Hepatocyte (in vitro differentiated cells): ENCODE results near the gene AFAP1L2. TPM values are rescaled to one million over a fixed set of nuclear protein-coding genes. Genes with fewer than 3 reads are reported as not detected.

ENCODE experiments used
- DNase-seq: peaks from one replicate; pipeline ENCODE4 v3.0.0-alpha.2; 2016; ENCODE audit warnings: low spot score
- H2AFZ ChIP-seq: fragments of 200-600 bp; sonication (generic); 2 replicates; pipeline ENCODE4 v1.6.0; 2016; ENCODE audit warnings: antibody characterized with exemption, mild to moderate bottlenecking
- H3K27ac ChIP-seq: fragments of 200-600 bp; sonication (generic); 2 replicates; pipeline ENCODE4 v1.5.1; 2016; ENCODE audit warnings: mild to moderate bottlenecking
- H3K27me3 ChIP-seq: fragments of 200-600 bp; sonication (generic); 2 replicates; pipeline ENCODE4 v1.6.1; 2016
- H3K36me3 ChIP-seq: fragments of 200-600 bp; sonication (generic); replicated peaks from 2 replicates; pipeline ENCODE4 v1.5.1; 2016; ENCODE audit warnings: low read depth; ENCODE audit not compliant: insufficient read depth
- H3K4me1 ChIP-seq: fragments of 200-600 bp; sonication (generic); 2 replicates; pipeline ENCODE4 v1.5.1; 2016; ENCODE audit warnings: mild to moderate bottlenecking, moderate library complexity; ENCODE audit not compliant: insufficient read depth
- H3K4me2 ChIP-seq: fragments of 200-600 bp; sonication (generic); 2 replicates; pipeline ENCODE4 v1.6.0; 2016
- H3K4me3 ChIP-seq: fragments of 200-600 bp; sonication (generic); 2 replicates; pipeline ENCODE4 v1.5.1; 2016; ENCODE audit warnings: mild to moderate bottlenecking
- H3K79me2 ChIP-seq: fragments of 200-600 bp; sonication (generic); 2 replicates; pipeline ENCODE4 v1.6.0; 2017; ENCODE audit warnings: mild to moderate bottlenecking
- H3K9me2 ChIP-seq: fragments of 200-600 bp; sonication (generic); replicated peaks from 2 replicates; pipeline ENCODE4 v1.6.0; 2017; ENCODE audit warnings: mild to moderate bottlenecking; ENCODE audit not compliant: insufficient read depth
- H3K9me3 ChIP-seq: fragments of 200-600 bp; sonication (generic); 2 replicates; pipeline ENCODE4 v1.5.1; 2016; ENCODE audit warnings: low read depth, mild to moderate bottlenecking
- H4K20me1 ChIP-seq: fragments of 200-600 bp; sonication (generic); 2 replicates; pipeline ENCODE4 v1.6.0; 2016; ENCODE audit warnings: mild to moderate bottlenecking; ENCODE audit not compliant: insufficient read depth, poor library complexity, severe bottlenecking
- EZH2 ChIP-seq: fragments of 200-600 bp; sonication (generic); IDR thresholded peaks from 2 replicates; pipeline ENCODE4 v1.6.1; 2016; ENCODE audit warnings: antibody characterized with exemption, mild to moderate bottlenecking, borderline replicate concordance
- EZH2phosphoT487 ChIP-seq: fragments of 200-600 bp; sonication (generic); IDR thresholded peaks from one replicate; pipeline ENCODE4 v1.6.1; 2018; ENCODE audit warnings: antibody characterized with exemption, mild to moderate bottlenecking, low read depth, moderate library complexity; ENCODE audit not compliant: unreplicated experiment, severe bottlenecking
- WGBS: methylation state at CpG from one replicate; pipeline ENCODE4 v1.1.6; 2016; ENCODE audit warnings: low lambda C conversion rate; ENCODE audit errors: missing lambda C conversion rate; 5-methylcytosine and 5-hydroxymethylcytosine counted together
- polyA plus RNA-seq: library from polyadenylated mRNA; unstranded; fragments of >200 nt; fragmentation: Nextera tagmentation; extraction: Ambion mirVana; gene quantifications from 2 replicates; pipeline ENCODE4 v1.2.1, GENCODE V29; 2016
- total RNA-seq: library from RNA; depleted of rRNA; stranded (reverse); fragments of >200 nt; gene quantifications from 2 replicates; pipeline ENCODE4 v1.2.3, GENCODE V29; 2014
- TF ChIP-seq, protein P1 (sequence below): fragments of 200-600 bp; sonication (generic); IDR thresholded peaks from 2 replicates; pipeline ENCODE4 v1.5.1; 2016; ENCODE audit warnings: antibody characterized with exemption, mild to moderate bottlenecking; ENCODE audit not compliant: poor library complexity

The AFAP1L2 gene, protein sequence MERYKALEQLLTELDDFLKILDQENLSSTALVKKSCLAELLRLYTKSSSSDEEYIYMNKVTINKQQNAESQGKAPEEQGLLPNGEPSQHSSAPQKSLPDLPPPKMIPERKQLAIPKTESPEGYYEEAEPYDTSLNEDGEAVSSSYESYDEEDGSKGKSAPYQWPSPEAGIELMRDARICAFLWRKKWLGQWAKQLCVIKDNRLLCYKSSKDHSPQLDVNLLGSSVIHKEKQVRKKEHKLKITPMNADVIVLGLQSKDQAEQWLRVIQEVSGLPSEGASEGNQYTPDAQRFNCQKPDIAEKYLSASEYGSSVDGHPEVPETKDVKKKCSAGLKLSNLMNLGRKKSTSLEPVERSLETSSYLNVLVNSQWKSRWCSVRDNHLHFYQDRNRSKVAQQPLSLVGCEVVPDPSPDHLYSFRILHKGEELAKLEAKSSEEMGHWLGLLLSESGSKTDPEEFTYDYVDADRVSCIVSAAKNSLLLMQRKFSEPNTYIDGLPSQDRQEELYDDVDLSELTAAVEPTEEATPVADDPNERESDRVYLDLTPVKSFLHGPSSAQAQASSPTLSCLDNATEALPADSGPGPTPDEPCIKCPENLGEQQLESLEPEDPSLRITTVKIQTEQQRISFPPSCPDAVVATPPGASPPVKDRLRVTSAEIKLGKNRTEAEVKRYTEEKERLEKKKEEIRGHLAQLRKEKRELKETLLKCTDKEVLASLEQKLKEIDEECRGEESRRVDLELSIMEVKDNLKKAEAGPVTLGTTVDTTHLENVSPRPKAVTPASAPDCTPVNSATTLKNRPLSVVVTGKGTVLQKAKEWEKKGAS
- total RNA-seq (5.5 and 6.1 TPM in 2 replicates), polyA plus RNA-seq (9.6 and 11.5 TPM in 2 replicates)

DNA sequence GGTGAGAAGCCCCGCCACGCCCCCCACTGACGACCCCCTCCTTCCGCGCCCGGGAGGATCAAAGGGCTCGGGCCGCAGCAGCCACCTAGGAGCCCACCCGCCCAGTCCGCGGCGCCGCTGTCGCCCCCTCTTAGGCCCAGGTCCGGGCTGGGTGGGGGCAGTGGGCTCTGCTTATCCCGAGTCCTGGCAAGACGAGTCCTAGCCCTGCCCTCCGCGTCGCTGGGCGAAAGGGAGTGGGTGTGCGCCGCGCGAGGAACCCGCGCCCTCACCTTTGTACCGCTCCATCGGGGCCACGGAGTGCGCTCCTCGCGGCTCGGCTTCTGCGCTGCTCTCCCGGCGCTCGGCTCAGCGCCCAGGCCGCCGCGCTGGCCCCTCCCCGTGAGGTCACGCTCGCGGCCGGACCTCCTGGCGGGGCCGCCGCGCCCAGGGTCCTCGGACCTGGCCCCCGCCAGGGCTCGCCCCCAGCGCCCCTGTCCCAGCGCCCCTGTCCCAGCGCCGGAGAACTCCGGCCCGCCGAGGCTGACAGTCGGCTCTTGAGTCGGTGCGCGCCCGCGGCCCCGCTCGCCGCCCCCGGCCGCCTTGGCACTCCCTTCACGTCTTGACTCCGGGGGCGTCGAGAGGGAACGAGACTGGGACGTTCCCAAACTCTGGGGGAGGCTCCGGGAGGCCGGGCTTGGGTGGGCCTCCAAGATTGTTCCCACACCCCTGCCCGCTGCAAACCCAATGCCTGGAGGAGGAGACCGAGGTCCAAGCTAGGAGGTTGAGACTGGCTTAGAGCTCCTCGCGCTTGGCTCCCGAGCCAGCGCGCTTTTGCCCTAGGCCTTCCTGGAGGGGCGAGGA lies at the start of gene AFAP1L2:
Gene AFAP1L2 (minus strand): TSS at position 332 of the 840 bp plus-strand sequence. CDS start 47 bp downstream, at position 285.
- Histone ChIP-seq H4K20me1 (no peaks in the 10 kb centered on the region), H3K9me3 (no peaks in the 10 kb centered on the region), H3K4me1 (peaks cover 32% of the 10 kb centered on the region), H3K27me3 (peaks cover 47% of the 10 kb centered on the region), H3K36me3 (no peaks in the 10 kb centered on the region), H3K4me2 (peak within 1 kb of the TSS; percentile 99), H3K27ac (no peak within 1 kb of the TSS), H3K4me3 (peak within 1 kb of the TSS; percentile 58), H3K9me2 (no peaks in the 10 kb centered on the region), H2AFZ (peak within 1 kb of the TSS; percentile 63), H3K79me2 (no peaks in the 10 kb centered on the region)
- DNase-seq, result peak; percentile 69
- 4% methylated on average over 35 of the region's 88 CpGs for WGBS
- TF ChIP-seq, protein P1, sequence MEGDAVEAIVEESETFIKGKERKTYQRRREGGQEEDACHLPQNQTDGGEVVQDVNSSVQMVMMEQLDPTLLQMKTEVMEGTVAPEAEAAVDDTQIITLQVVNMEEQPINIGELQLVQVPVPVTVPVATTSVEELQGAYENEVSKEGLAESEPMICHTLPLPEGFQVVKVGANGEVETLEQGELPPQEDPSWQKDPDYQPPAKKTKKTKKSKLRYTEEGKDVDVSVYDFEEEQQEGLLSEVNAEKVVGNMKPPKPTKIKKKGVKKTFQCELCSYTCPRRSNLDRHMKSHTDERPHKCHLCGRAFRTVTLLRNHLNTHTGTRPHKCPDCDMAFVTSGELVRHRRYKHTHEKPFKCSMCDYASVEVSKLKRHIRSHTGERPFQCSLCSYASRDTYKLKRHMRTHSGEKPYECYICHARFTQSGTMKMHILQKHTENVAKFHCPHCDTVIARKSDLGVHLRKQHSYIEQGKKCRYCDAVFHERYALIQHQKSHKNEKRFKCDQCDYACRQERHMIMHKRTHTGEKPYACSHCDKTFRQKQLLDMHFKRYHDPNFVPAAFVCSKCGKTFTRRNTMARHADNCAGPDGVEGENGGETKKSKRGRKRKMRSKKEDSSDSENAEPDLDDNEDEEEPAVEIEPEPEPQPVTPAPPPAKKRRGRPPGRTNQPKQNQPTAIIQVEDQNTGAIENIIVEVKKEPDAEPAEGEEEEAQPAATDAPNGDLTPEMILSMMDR, result no peak
- TF ChIP-seq EZH2 (peak; percentile 17), EZH2phosphoT487 (peak; percentile 22)

DNA sequence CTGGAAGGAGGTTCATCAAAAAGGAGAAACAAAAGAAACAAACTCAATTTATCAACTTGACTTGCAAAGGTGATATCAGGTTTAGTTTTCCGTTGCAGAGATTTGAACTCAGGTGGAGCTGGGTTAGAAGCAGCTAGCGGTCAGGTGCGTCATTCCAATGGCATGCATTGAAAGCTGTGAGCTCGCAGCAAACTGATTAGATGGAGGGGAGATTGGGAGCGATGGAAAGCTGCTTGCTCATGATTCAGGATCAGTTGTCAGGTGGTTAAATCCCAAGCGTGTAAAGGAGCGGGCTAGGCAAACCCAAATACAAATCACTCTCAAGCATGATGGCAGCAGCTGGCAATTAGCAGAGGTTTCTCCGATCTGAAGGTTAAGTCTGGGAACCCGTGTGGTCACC lies 49.3 kb upstream of the AFAP1L2 start:
- no peaks in the 10 kb centered on the region for H3K36me3 ChIP-seq
- H3K4me2 ChIP-seq, result no peak overlapping the region
- no peak for TF ChIP-seq EZH2
- TF ChIP-seq EZH2phosphoT487, result no peak
- TF ChIP-seq, protein P1, result no peak
- H3K4me1 ChIP-seq, result no peaks in the 10 kb centered on the region
- H3K27me3 ChIP-seq, result no peaks in the 10 kb centered on the region
- no peak overlapping the region for H3K4me3 ChIP-seq
- DNase-seq, result no peak
- no peaks in the 10 kb centered on the region for H4K20me1 ChIP-seq
- 86% methylated on average over 9 of the region's 9 CpGs for WGBS
- H3K79me2 ChIP-seq, result no peaks in the 10 kb centered on the region
- H3K9me3 ChIP-seq, result no peaks in the 10 kb centered on the region
- H3K9me2 ChIP-seq, result no peaks in the 10 kb centered on the region
- H3K27ac ChIP-seq, result no peak overlapping the region
- H2AFZ ChIP-seq, result no peak overlapping the region

DNA sequence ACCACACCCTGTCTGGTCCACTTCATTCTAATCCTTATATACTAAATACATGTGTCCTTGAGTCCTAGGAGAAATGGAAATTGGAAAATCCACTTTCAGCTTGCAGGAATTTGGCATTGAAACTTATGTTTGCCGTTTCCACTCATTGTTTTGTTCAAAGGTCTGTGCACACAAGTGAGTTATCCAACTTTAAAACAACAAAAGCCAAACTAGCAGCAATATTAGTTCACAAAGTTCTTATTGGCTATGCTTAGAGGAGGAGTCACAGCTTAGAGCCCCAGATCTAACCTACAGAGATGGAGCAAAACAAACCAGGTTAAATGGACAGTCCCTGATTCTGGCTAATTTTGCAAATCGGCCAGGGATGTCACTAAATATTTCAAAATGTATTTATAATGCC lies 44.6 kb upstream of the AFAP1L2 start:
- H3K4me3 ChIP-seq, result no peak overlapping the region
- no peaks in the 10 kb centered on the region for H3K79me2 ChIP-seq
- no peaks in the 10 kb centered on the region for H3K4me1 ChIP-seq
- no peaks in the 10 kb centered on the region for H3K27me3 ChIP-seq
- WGBS, result 96% methylated on average over 2 of the region's 2 CpGs
- no peak overlapping the region for H3K27ac ChIP-seq
- no peak overlapping the region for H3K4me2 ChIP-seq
- H3K9me2 ChIP-seq, result no peaks in the 10 kb centered on the region
- DNase-seq, result no peak
- H3K9me3 ChIP-seq, result no peaks in the 10 kb centered on the region
- no peaks in the 10 kb centered on the region for H4K20me1 ChIP-seq
- H2AFZ ChIP-seq, result no peak overlapping the region
- H3K36me3 ChIP-seq, result peaks cover 4% of the 10 kb centered on the region
- TF ChIP-seq EZH2phosphoT487 (no peak), EZH2 (no peak)
- TF ChIP-seq, protein P1, result no peak
